Right lobe of liver (tissue), 4 donors: Measurements from ENCODE around the gene MAPKAP1.

Experiments
- CTCF ChIP-seq, 4 donors: fragments of 200-600 bp in 3 of 4; fragments of 450-650 bp in 1 of 4; IDR thresholded peaks; one replicate each; pipeline versions ENCODE4 v1.5.1 to v1.8.0; 2016 to 2022; ENCODE audit warnings: antibody characterized with exemption in 4 of 4, mild to moderate bottlenecking in 2 of 4
- POLR2A ChIP-seq: fragments of 450-650 bp; IDR thresholded peaks from one replicate; pipeline ENCODE4 v1.6.1; 2017; ENCODE audit warnings: antibody characterized with exemption, mild to moderate bottlenecking
- donor health status: DM: no; HTN: no; CAD: no.
- donor health status: DM: no; HTN: no; CAD: no.
- donor health status: DM: no; HTN: yes; CAD: no.

GRCh38 chr9:125529107-125529506, 177.9 kb downstream of the MAPKAP1 start:
- no peak for TF ChIP-seq CTCF (IDR thresholded peaks at IDR 0.05)
- no peak for TF ChIP-seq POLR2A
